ENCODE data around the gene PDSS2.

- no peak for TF ChIP-seq CTCF (IDR thresholded peaks at IDR 0.05; ENCODE audit: low read length)
- no peak for TF ChIP-seq EZH2 (IDR thresholded peaks at IDR 0.05; ENCODE audit: borderline replicate concordance, low read length)
Observed at GRCh38 chr6:107435798-107436197, 23.6 kb downstream of the PDSS2 start.

Measured in OCI-LY1 (cell line).